ENCODE results near the gene UQCC3. TPM values are rescaled to one million over a fixed set of nuclear protein-coding genes. Genes with fewer than 3 reads are reported as not detected.
A peak's percentile ranks its signal among the peaks of the same experiment; 100 is the strongest.

The UQCC3 gene
- total and polyA plus RNA-seq, 9 of the 15 experiments (the other 6 are each of a cell fraction or from before 2014, with no cell fraction given): 3.3 to 44.3 (median 8.0) TPM

DNA sequence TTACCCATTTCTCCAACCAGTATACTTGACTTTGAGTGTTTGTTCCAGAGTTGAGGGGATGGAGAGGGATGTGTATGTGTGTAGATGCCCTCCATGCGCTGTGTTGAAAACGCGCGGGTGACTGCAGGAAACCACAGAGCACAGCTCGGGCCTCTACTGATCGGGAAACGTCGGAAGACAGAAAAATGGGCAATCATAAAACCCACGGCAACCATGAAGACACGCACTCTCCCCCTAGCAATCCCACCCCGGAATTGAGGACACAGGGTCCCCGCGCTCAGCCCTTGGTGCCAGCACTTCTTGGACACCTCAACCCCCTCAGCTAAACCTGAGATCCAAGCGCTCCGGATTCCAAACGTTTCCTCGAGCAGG, 251 bp upstream of the UQCC3 start (continued):
- TF ChIP-seq NKRF (IDR thresholded peaks at IDR 0.05; ENCODE audit: borderline replicate concordance) (peak; percentile 12; the same call in 1 of the 2 replicates), TFE3 (CRISPR knock-in tag; IDR thresholded peaks at IDR 0.05) (no peak), NR2F6 (CRISPR knock-in tag; IDR thresholded peaks at IDR 0.05) (no peak), ARID2 (IDR thresholded peaks at IDR 0.05) (no peak), ZFX (CRISPR knock-in tag; IDR thresholded peaks at IDR 0.05) (peak; percentile 87), CBFA2T2 (conservative IDR thresholded peaks at IDR 0.05) (no peak), AFF1 (IDR thresholded peaks at IDR 0.05; ENCODE audit: low read depth in 1 of 2, partially characterized antibody in 2 of 2) (peak in 1 of 2 experiments; percentile 20), NR3C1 (CRISPR knock-in tag; IDR thresholded peaks at IDR 0.05) (no peak), TAF7 (tag; IDR thresholded peaks at IDR 0.05) (peak; percentile 80), EGR1 (conservative IDR thresholded peaks at IDR 0.05) (no peak), ZC3H8 (IDR thresholded peaks at IDR 0.05) (no peak), KLF10 (CRISPR knock-in tag; IDR thresholded peaks at IDR 0.05) (no peak), CREBBP (IDR thresholded peaks at IDR 0.05; ENCODE audit: low read depth, low read length) (no peak)
- TF ChIP-seq, protein P1, sequence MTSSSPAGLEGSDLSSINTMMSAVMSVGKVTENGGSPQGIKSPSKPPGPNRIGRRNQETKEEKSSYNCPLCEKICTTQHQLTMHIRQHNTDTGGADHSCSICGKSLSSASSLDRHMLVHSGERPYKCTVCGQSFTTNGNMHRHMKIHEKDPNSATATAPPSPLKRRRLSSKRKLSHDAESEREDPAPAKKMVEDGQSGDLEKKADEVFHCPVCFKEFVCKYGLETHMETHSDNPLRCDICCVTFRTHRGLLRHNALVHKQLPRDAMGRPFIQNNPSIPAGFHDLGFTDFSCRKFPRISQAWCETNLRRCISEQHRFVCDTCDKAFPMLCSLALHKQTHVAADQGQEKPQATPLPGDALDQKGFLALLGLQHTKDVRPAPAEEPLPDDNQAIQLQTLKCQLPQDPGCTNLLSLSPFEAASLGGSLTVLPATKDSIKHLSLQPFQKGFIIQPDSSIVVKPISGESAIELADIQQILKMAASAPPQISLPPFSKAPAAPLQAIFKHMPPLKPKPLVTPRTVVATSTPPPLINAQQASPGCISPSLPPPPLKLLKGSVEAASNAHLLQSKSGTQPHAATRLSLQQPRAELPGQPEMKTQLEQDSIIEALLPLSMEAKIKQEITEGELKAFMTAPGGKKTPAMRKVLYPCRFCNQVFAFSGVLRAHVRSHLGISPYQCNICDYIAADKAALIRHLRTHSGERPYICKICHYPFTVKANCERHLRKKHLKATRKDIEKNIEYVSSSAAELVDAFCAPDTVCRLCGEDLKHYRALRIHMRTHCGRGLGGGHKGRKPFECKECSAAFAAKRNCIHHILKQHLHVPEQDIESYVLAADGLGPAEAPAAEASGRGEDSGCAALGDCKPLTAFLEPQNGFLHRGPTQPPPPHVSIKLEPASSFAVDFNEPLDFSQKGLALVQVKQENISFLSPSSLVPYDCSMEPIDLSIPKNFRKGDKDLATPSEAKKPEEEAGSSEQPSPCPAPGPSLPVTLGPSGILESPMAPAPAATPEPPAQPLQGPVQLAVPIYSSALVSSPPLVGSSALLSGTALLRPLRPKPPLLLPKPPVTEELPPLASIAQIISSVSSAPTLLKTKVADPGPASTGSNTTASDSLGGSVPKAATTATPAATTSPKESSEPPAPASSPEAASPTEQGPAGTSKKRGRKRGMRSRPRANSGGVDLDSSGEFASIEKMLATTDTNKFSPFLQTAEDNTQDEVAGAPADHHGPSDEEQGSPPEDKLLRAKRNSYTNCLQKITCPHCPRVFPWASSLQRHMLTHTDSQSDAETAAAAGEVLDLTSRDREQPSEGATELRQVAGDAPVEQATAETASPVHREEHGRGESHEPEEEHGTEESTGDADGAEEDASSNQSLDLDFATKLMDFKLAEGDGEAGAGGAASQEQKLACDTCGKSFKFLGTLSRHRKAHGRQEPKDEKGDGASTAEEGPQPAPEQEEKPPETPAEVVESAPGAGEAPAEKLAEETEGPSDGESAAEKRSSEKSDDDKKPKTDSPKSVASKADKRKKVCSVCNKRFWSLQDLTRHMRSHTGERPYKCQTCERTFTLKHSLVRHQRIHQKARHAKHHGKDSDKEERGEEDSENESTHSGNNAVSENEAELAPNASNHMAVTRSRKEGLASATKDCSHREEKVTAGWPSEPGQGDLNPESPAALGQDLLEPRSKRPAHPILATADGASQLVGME (CRISPR knock-in tag; IDR thresholded peaks at IDR 0.05): no peak
- TF ChIP-seq, protein P2, sequence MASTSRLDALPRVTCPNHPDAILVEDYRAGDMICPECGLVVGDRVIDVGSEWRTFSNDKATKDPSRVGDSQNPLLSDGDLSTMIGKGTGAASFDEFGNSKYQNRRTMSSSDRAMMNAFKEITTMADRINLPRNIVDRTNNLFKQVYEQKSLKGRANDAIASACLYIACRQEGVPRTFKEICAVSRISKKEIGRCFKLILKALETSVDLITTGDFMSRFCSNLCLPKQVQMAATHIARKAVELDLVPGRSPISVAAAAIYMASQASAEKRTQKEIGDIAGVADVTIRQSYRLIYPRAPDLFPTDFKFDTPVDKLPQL (IDR thresholded peaks at IDR 0.05; ENCODE audit: extremely low read depth, insufficient read length): no peak
